Stimulated activated CD8-positive, alpha-beta memory T cell treated with anti-CD3 and anti-CD28 coated beads, Interleukin-2, amount 100 ng/mL, for 48 hours (primary cell): ENCODE data around the gene FUT6.

Source experiments
- DNase-seq, 2 donors: peaks; one replicate each; pipeline ENCODE4 v3.0.0-alpha.2; 2020; ENCODE audit warnings: low read depth in 2 of 2

The FUT6 gene

GRCh38 chr19:5827891-5828660, 11.4 kb downstream of the FUT6 start:
- peak; percentile 94 to 98 for DNase-seq

GRCh38 chr19:5827342-5827890, 12.1 kb downstream of the FUT6 start:
- no peak for DNase-seq

GRCh38 chr19:5826531-5827341, 12.8 kb downstream of the FUT6 start:
- DNase-seq: no peak

GRCh38 chr19:5825178-5825577, 14.3 kb downstream of the FUT6 start:
- DNase-seq: no peak

GRCh38 chr19:5824751-5825150, 14.8 kb downstream of the FUT6 start:
- no peak for DNase-seq

- DNase-seq: no peak
Observed at GRCh38 chr19:5823579-5824281, 15.8 kb downstream of the FUT6 start.

- no peak for DNase-seq
Observed at GRCh38 chr19:5822181-5822844, 17.2 kb downstream of the FUT6 start.

GRCh38 chr19:5821521-5822180, 17.9 kb downstream of the FUT6 start:
- no peak for DNase-seq

- no peak for DNase-seq
Observed at GRCh38 chr19:5820785-5821184, 18.7 kb downstream of the FUT6 start.

GRCh38 chr19:5818594-5818993, 20.9 kb downstream of the FUT6 start:
- no peak for DNase-seq

GRCh38 chr19:5817218-5817617, 22.3 kb downstream of the FUT6 start:
- no peak for DNase-seq

GRCh38 chr19:5814852-5815246, 24.7 kb downstream of the FUT6 start:
- DNase-seq: no peak

- DNase-seq: no peak
Observed at GRCh38 chr19:5814123-5814851, 25.2 kb downstream of the FUT6 start.

- DNase-seq: no peak
Observed at GRCh38 chr19:5811117-5811516, 28.4 kb downstream of the FUT6 start.

GRCh38 chr19:5809469-5809868, 30.0 kb downstream of the FUT6 start:
- DNase-seq: no peak

- DNase-seq: no peak
Observed at GRCh38 chr19:5809053-5809452, 30.4 kb downstream of the FUT6 start.

GRCh38 chr19:5808120-5808816, 31.2 kb downstream of the FUT6 start:
- DNase-seq: no peak

GRCh38 chr19:5806905-5807304, 32.6 kb downstream of the FUT6 start:
- no peak for DNase-seq

- no peak for DNase-seq
Observed at GRCh38 chr19:5806133-5806489, 33.4 kb downstream of the FUT6 start.
